GM23338 (cell line): ENCODE data around the gene CCDC86. TPM values are rescaled to one million over a fixed set of nuclear protein-coding genes. Genes with fewer than 3 reads are reported as not detected.

Source experiments
- ATAC-seq: fragments of 200-7000 bp; cut with Tn5 transposase; 3 replicates; pipeline ENCODE4 v1.9.1; 2020
- DNase-seq: peaks from one replicate; pipeline ENCODE4 v3.0.0-alpha.2; 2015; ENCODE audit warnings: low spot score
- H2AFZ ChIP-seq: fragments of 200-600 bp; sonication (generic); 2 replicates; pipeline ENCODE4 v1.8.0; 2016; ENCODE audit warnings: antibody characterized with exemption, mild to moderate bottlenecking, moderate library complexity
- H3F3A ChIP-seq: fragments of 200-600 bp; sonication (generic); replicated peaks from 2 replicates; pipeline ENCODE4 v1.8.0; 2017; ENCODE audit warnings: antibody characterized with exemption, mixed run types, low read depth
- H3K27ac ChIP-seq: fragments of 200-600 bp; sonication (generic); 2 replicates; pipeline ENCODE4 v1.6.1; 2016; ENCODE audit warnings: low read depth
- H3K27me3 ChIP-seq: fragments of 200-600 bp; sonication (generic); 2 replicates; pipeline ENCODE4 v1.8.0; 2016; ENCODE audit warnings: mild to moderate bottlenecking, mixed run types, moderate library complexity; ENCODE audit not compliant: insufficient read depth
- H3K36me3 ChIP-seq: fragments of 200-600 bp; sonication (generic); 2 replicates; pipeline ENCODE4 v1.8.0; 2016; ENCODE audit warnings: mild to moderate bottlenecking; ENCODE audit not compliant: insufficient read depth
- H3K4me1 ChIP-seq: fragments of 200-600 bp; sonication (generic); 2 replicates; pipeline ENCODE4 v1.8.0; 2016; ENCODE audit warnings: mild to moderate bottlenecking, moderate library complexity; ENCODE audit not compliant: insufficient read depth
- H3K4me2 ChIP-seq: fragments of 200-600 bp; sonication (generic); 2 replicates; pipeline ENCODE4 v1.7.1; 2017; ENCODE audit warnings: mixed run types
- H3K4me3 ChIP-seq: fragments of 200-600 bp; sonication (generic); 2 replicates; pipeline ENCODE4 v1.6.1; 2016; ENCODE audit warnings: mixed run types
- H3K79me2 ChIP-seq: fragments of 200-600 bp; sonication (generic); replicated peaks from 2 replicates; pipeline ENCODE4 v1.8.0; 2017; ENCODE audit warnings: mild to moderate bottlenecking; ENCODE audit not compliant: insufficient read depth
- H3K9me2 ChIP-seq: fragments of 200-600 bp; sonication (generic); 2 replicates; pipeline ENCODE4 v1.8.0; 2017; ENCODE audit not compliant: insufficient read depth
- H4K20me1 ChIP-seq: fragments of 200-600 bp; sonication (generic); replicated peaks from 2 replicates; pipeline ENCODE4 v1.8.0; 2017; ENCODE audit warnings: mild to moderate bottlenecking; ENCODE audit not compliant: insufficient read depth
- H3K27ac Mint-ChIP-seq: 2 replicates; pipeline ENCODE4 v1.8.0; 2020; ENCODE audit warnings: inconsistent platforms, mild to moderate bottlenecking, moderate library complexity, mixed read lengths
- H3K27me3 Mint-ChIP-seq: 3 replicates; pipeline ENCODE4 v1.8.0; 2022; ENCODE audit warnings: low read depth, mild to moderate bottlenecking, moderate library complexity, mixed read lengths, inconsistent platforms; ENCODE audit not compliant: insufficient read depth, poor library complexity
- H3K36me3 Mint-ChIP-seq: 3 replicates; pipeline ENCODE4 v1.8.0; 2021; ENCODE audit warnings: low read depth, mild to moderate bottlenecking, inconsistent platforms, moderate library complexity, mixed read lengths
- H3K4me1 Mint-ChIP-seq: 3 replicates; pipeline ENCODE4 v1.8.0; 2020; ENCODE audit warnings: mild to moderate bottlenecking, inconsistent platforms, mixed read lengths
- H3K4me3 Mint-ChIP-seq: 3 replicates; pipeline ENCODE4 v1.8.0; 2021; ENCODE audit warnings: moderate library complexity, mild to moderate bottlenecking, inconsistent platforms, mixed read lengths
- H3K9me3 Mint-ChIP-seq: 3 replicates; pipeline ENCODE4 v1.8.0; 2020; ENCODE audit warnings: moderate library complexity, mild to moderate bottlenecking, inconsistent platforms, mixed read lengths
- CREB1 ChIP-seq: fragments of 250-450 bp; sonication (Bioruptor Pico); IDR thresholded peaks from 2 replicates; pipeline ENCODE4 v1.5.0; 2020; ENCODE audit warnings: low read depth, mild to moderate bottlenecking, moderate library complexity
- CTCF ChIP-seq, 2 experiments: fragments of 200-600 bp in 1 of 2; sonication (generic) in 1 of 2; conservative IDR thresholded peaks; 2 replicates each; pipeline versions ENCODE4 v1.5.1 to v1.6.1; 2016 to 2017; ENCODE audit warnings: antibody characterized with exemption in 2 of 2, low read depth in 2 of 2, mild to moderate bottlenecking in 2 of 2, moderate library complexity in 1 of 2
- EZH2 ChIP-seq: fragments of 200-600 bp; sonication (generic); IDR thresholded peaks from one replicate; pipeline ENCODE4 v1.8.0; 2017; ENCODE audit warnings: antibody characterized with exemption, mild to moderate bottlenecking, low read depth; ENCODE audit not compliant: unreplicated experiment
- EZH2phosphoT487 ChIP-seq: fragments of 200-600 bp; sonication (generic); IDR thresholded peaks from one replicate; pipeline ENCODE4 v1.8.1; 2018; ENCODE audit warnings: antibody characterized with exemption; ENCODE audit not compliant: unreplicated experiment
- NANOG ChIP-seq: IDR thresholded peaks from 2 replicates; pipeline ENCODE4 v1.6.1; 2016; ENCODE audit warnings: antibody characterized with exemption, borderline replicate concordance
- POLR2AphosphoS5 ChIP-seq: IDR thresholded peaks from 2 replicates; pipeline ENCODE4 v1.6.1; 2016; ENCODE audit warnings: antibody characterized with exemption, low read depth
- STAT1 ChIP-seq: IDR thresholded peaks from one replicate; pipeline ENCODE4 v1.6.1; 2016; ENCODE audit warnings: antibody characterized with exemption; ENCODE audit not compliant: unreplicated experiment
- ZNF114 ChIP-seq: fragments of 250-450 bp; sonication (Bioruptor Pico); IDR thresholded peaks from 2 replicates; pipeline ENCODE4 v1.5.0; 2020; ENCODE audit warnings: mild to moderate bottlenecking, moderate library complexity
- ZNF331 ChIP-seq: fragments of 250-450 bp; sonication (Bioruptor Pico); IDR thresholded peaks from 2 replicates; pipeline ENCODE4 v1.5.0; 2020; ENCODE audit warnings: low read depth, mild to moderate bottlenecking, moderate library complexity
- polyA plus RNA-seq: library from polyadenylated mRNA; unstranded; fragments of >200 nt; fragmentation: Nextera tagmentation; extraction: Ambion mirVana; gene quantifications from 2 replicates; pipeline ENCODE4 v1.2.1, GENCODE V29; 2016
- total RNA-seq: library from RNA; depleted of rRNA; stranded (reverse); fragments of >200 nt; shearing (Covaris generic); gene quantifications from 2 replicates; pipeline ENCODE4 v1.2.3, GENCODE V29; 2014
- TF ChIP-seq, protein P1 (sequence below): fragments of 250-450 bp; sonication (Bioruptor Pico); IDR thresholded peaks from 2 replicates; pipeline ENCODE4 v1.5.0; 2020; ENCODE audit warnings: mild to moderate bottlenecking, moderate library complexity

CCDC86 gene
- total and polyA plus RNA-seq, 2 experiments from 2014 or later, result 67.3 to 98.5 TPM

- TF ChIP-seq STAT1 (no peak), ZNF331 (no peak), EZH2 (no peak), POLR2AphosphoS5 (no peak), CREB1 (no peak), EZH2phosphoT487 (no peak), ZNF114 (CRISPR knock-in tag) (no peak)
- TF ChIP-seq, protein P1, sequence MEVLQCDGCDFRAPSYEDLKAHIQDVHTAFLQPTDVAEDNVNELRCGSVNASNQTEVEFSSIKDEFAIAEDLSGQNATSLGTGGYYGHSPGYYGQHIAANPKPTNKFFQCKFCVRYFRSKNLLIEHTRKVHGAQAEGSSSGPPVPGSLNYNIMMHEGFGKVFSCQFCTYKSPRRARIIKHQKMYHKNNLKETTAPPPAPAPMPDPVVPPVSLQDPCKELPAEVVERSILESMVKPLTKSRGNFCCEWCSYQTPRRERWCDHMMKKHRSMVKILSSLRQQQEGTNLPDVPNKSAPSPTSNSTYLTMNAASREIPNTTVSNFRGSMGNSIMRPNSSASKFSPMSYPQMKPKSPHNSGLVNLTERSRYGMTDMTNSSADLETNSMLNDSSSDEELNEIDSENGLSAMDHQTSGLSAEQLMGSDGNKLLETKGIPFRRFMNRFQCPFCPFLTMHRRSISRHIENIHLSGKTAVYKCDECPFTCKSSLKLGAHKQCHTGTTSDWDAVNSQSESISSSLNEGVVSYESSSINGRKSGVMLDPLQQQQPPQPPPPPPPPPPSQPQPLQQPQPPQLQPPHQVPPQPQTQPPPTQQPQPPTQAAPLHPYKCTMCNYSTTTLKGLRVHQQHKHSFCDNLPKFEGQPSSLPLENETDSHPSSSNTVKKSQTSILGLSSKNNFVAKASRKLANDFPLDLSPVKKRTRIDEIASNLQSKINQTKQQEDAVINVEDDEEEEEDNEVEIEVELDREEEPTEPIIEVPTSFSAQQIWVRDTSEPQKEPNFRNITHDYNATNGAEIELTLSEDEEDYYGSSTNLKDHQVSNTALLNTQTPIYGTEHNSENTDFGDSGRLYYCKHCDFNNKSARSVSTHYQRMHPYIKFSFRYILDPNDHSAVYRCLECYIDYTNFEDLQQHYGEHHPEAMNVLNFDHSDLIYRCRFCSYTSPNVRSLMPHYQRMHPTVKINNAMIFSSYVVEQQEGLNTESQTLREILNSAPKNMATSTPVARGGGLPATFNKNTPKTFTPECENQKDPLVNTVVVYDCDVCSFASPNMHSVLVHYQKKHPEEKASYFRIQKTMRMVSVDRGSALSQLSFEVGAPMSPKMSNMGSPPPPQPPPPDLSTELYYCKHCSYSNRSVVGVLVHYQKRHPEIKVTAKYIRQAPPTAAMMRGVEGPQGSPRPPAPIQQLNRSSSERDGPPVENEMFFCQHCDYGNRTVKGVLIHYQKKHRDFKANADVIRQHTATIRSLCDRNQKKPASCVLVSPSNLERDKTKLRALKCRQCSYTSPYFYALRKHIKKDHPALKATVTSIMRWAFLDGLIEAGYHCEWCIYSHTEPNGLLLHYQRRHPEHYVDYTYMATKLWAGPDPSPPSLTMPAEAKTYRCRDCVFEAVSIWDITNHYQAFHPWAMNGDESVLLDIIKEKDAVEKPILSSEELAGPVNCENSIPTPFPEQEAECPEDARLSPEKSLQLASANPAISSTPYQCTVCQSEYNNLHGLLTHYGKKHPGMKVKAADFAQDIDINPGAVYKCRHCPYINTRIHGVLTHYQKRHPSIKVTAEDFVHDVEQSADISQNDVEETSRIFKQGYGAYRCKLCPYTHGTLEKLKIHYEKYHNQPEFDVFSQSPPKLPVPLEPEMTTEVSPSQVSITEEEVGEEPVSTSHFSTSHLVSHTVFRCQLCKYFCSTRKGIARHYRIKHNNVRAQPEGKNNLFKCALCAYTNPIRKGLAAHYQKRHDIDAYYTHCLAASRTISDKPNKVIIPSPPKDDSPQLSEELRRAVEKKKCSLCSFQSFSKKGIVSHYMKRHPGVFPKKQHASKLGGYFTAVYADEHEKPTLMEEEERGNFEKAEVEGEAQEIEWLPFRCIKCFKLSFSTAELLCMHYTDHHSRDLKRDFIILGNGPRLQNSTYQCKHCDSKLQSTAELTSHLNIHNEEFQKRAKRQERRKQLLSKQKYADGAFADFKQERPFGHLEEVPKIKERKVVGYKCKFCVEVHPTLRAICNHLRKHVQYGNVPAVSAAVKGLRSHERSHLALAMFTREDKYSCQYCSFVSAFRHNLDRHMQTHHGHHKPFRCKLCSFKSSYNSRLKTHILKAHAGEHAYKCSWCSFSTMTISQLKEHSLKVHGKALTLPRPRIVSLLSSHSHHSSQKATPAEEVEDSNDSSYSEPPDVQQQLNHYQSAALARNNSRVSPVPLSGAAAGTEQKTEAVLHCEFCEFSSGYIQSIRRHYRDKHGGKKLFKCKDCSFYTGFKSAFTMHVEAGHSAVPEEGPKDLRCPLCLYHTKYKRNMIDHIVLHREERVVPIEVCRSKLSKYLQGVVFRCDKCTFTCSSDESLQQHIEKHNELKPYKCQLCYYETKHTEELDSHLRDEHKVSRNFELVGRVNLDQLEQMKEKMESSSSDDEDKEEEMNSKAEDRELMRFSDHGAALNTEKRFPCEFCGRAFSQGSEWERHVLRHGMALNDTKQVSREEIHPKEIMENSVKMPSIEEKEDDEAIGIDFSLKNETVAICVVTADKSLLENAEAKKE (CRISPR knock-in tag), result no peak
Observed at GRCh38 chr11:60810569-60810968, 31.3 kb upstream of the CCDC86 start (continued).

DNA sequence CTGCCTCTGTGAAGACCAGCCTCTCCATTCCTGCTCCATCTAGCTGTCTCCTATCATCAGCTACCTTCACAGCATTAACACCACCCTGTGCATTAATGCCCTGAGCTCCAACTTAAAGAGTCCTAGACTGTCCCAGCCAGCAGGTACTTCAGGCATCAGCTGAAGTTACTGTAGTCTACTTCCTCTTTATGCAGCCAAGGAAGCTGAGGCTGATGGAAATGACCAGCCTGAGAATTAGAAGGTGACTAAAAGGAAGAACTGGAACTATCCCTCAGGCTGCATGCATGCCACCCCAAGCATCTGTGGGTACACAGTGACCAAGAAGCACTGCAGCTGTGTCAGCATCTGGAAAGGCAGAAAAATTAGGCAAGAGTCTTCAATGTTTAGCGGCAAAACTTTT is 28.6 kb upstream of the CCDC86 start:
- DNase-seq, result no peak
- Mint-ChIP-seq H3K4me1 (no peaks in the 10 kb centered on the region), H3K4me3 (no peak overlapping the region), H3K27me3 (peaks cover 8% of the 10 kb centered on the region), H3K9me3 (peaks cover 34% of the 10 kb centered on the region), H3K36me3 (peaks cover 12% of the 10 kb centered on the region; the same call in 2 of the 3 replicates), H3K27ac (no peak overlapping the region)
- H3K79me2 ChIP-seq, result no peaks in the 10 kb centered on the region
- TF ChIP-seq, protein P1 (CRISPR knock-in tag), result no peak
- TF ChIP-seq NANOG (no peak), CTCF (conservative IDR thresholded peaks at IDR 0.05; ENCODE audit: low read depth in 2 of 2) (no peak)
- H3F3A ChIP-seq, result no peaks in the 10 kb centered on the region
- no peak overlapping the region for H3K4me2 ChIP-seq
- H3K27me3 ChIP-seq, result no peaks in the 10 kb centered on the region
- no peak overlapping the region for H2AFZ ChIP-seq
- no peaks in the 10 kb centered on the region for H3K36me3 ChIP-seq
- H3K9me2 ChIP-seq, result no peaks in the 10 kb centered on the region
- H3K4me3 ChIP-seq, result no peak overlapping the region
- no peak overlapping the region for H3K27ac ChIP-seq
- no peaks in the 10 kb centered on the region for H3K4me1 ChIP-seq
- no peaks in the 10 kb centered on the region for H4K20me1 ChIP-seq
- ATAC-seq, result no peak
